Measurements from ENCODE around the gene PSME2. TPM values are rescaled to one million over a fixed set of nuclear protein-coding genes. Genes with fewer than 3 reads are reported as not detected.

The PSME2 gene
- 106 TPM for total RNA-seq

- DNase-seq (ENCODE audit: low spot score): peak; percentile 93
These were observed at the start of gene PSME2 for GRCh38 chr14:24146453-24146977. Gene PSME2 (minus strand): TSS chr14:24146610. CDS start chr14:24146581, 29 bp downstream.

- peak; percentile 86 for DNase-seq (ENCODE audit: low spot score)
These were observed 49.0 kb upstream of the PSME2 start, which contains the start of gene TM9SF1 for GRCh38 chr14:24195186-24196070. Gene TM9SF1 (minus strand): TSS chr14:24195441. CDS start chr14:24195019, 422 bp downstream.

- no peak for DNase-seq (ENCODE audit: low spot score)
These were observed 48.4 kb upstream of the PSME2 start for GRCh38 chr14:24194873-24195185.

- no peak for DNase-seq (ENCODE audit: low spot score)
These were observed 47.9 kb upstream of the PSME2 start for GRCh38 chr14:24194186-24194872.

GRCh38 chr14:24192933-24193332 lies 46.5 kb upstream of the PSME2 start:
- DNase-seq (ENCODE audit: low spot score): no peak

- DNase-seq (ENCODE audit: low spot score): no peak
These were observed 44.0 kb upstream of the PSME2 start for GRCh38 chr14:24190416-24190815.

- DNase-seq (ENCODE audit: low spot score): no peak
These were observed 43.0 kb upstream of the PSME2 start for GRCh38 chr14:24189460-24189859.

- DNase-seq (ENCODE audit: low spot score): no peak
These were observed 42.6 kb upstream of the PSME2 start for GRCh38 chr14:24189059-24189375.

- DNase-seq (ENCODE audit: low spot score): peak; percentile 96
These were observed 42.0 kb upstream of the PSME2 start, which contains the start of gene IPO4 for GRCh38 chr14:24188251-24189058. Gene IPO4 (minus strand): TSS chr14:24188816. CDS start chr14:24188787, 29 bp downstream.

- no peak for DNase-seq (ENCODE audit: low spot score)
These were observed 41.1 kb upstream of the PSME2 start for GRCh38 chr14:24187539-24187915.

- DNase-seq (ENCODE audit: low spot score): no peak
These were observed 40.6 kb upstream of the PSME2 start for GRCh38 chr14:24186831-24187538.

- no peak for DNase-seq (ENCODE audit: low spot score)
These were observed 39.3 kb upstream of the PSME2 start for GRCh38 chr14:24185741-24186140.

- DNase-seq (ENCODE audit: low spot score): no peak
These were observed 38.6 kb upstream of the PSME2 start for GRCh38 chr14:24185026-24185425.

- DNase-seq (ENCODE audit: low spot score): no peak
These were observed 37.9 kb upstream of the PSME2 start for GRCh38 chr14:24184104-24184970.

GRCh38 chr14:24183014-24183481 lies 36.6 kb upstream of the PSME2 start:
- DNase-seq (ENCODE audit: low spot score): no peak

GRCh38 chr14:24182110-24182882 lies 35.9 kb upstream of the PSME2 start:
- no peak for DNase-seq (ENCODE audit: low spot score)

- DNase-seq (ENCODE audit: low spot score): no peak
These were observed 35.1 kb upstream of the PSME2 start for GRCh38 chr14:24181371-24182077.

GRCh38 chr14:24179961-24180796 lies 33.8 kb upstream of the PSME2 start:
- DNase-seq (ENCODE audit: low spot score): no peak

Data from mucosa of gallbladder (tissue), 1 donor.